Ectodermal cell (in vitro differentiated cells): ENCODE results near the gene LMTK2.

Source experiments
- H3K27ac ChIP-seq: 2 replicates; pipeline ENCODE4 v1.7.0; 2013; ENCODE audit warnings: mild to moderate bottlenecking, low read depth, low read length; ENCODE audit not compliant: insufficient read depth, poor library complexity, severe bottlenecking
- H3K27me3 ChIP-seq: 2 replicates; pipeline ENCODE4 v1.7.0; 2013; ENCODE audit warnings: mild to moderate bottlenecking, low read length; ENCODE audit not compliant: insufficient read depth, control insufficient read depth, poor library complexity, severe bottlenecking
- H3K36me3 ChIP-seq: one replicate; pipeline ENCODE4 v1.7.0; 2013; ENCODE audit warnings: low read length; ENCODE audit not compliant: control insufficient read depth, insufficient read depth
- H3K4me1 ChIP-seq: one replicate; pipeline ENCODE4 v1.7.0; 2013; ENCODE audit warnings: low read length; ENCODE audit not compliant: control insufficient read depth, insufficient read depth
- H3K4me3 ChIP-seq: 2 replicates; pipeline ENCODE4 v1.7.0; 2013; ENCODE audit warnings: low read depth, low read length, control low read depth; ENCODE audit not compliant: insufficient read depth
- H3K9me3 ChIP-seq: 2 replicates; pipeline ENCODE4 v1.7.0; 2013; ENCODE audit warnings: mild to moderate bottlenecking, low read length, moderate library complexity; ENCODE audit not compliant: control insufficient read depth
- WGBS, 2 experiments: methylation state at CpG; one replicate each; pipeline ENCODE4 v1.1.7; 2013; ENCODE audit warnings: missing lambda C conversion rate in 2 of 2; 5-methylcytosine and 5-hydroxymethylcytosine counted together

Gene LMTK2

GRCh38 chr7:98100088-98100487 is 6.6 kb upstream of the LMTK2 start:
- no peaks in the 10 kb centered on the region for H3K27me3 ChIP-seq
- WGBS, 2 experiments = 100% methylated on average over 1 of the region's 1 CpG
- H3K4me3 ChIP-seq = no peak overlapping the region
- no peak overlapping the region for H3K27ac ChIP-seq
- no peaks in the 10 kb centered on the region for H3K36me3 ChIP-seq
- H3K4me1 ChIP-seq = no peaks in the 10 kb centered on the region
- H3K9me3 ChIP-seq = no peaks in the 10 kb centered on the region

- no peak overlapping the region for H3K4me3 ChIP-seq
- 83 to 89% methylated on average over 1 of the region's 1 CpG for WGBS, 2 experiments
- no peak overlapping the region for H3K27ac ChIP-seq
- no peaks in the 10 kb centered on the region for H3K4me1 ChIP-seq
- no peaks in the 10 kb centered on the region for H3K36me3 ChIP-seq
- no peaks in the 10 kb centered on the region for H3K9me3 ChIP-seq
- H3K27me3 ChIP-seq = no peaks in the 10 kb centered on the region
Observed at GRCh38 chr7:98102170-98102569, 4.5 kb upstream of the LMTK2 start.

- no peaks in the 10 kb centered on the region for H3K9me3 ChIP-seq
- H3K27me3 ChIP-seq = no peaks in the 10 kb centered on the region
- no peaks in the 10 kb centered on the region for H3K36me3 ChIP-seq
- WGBS, 2 experiments = 74 to 75% methylated on average over 6 of the region's 6 CpGs
- H3K27ac ChIP-seq = no peak overlapping the region
- H3K4me1 ChIP-seq = no peaks in the 10 kb centered on the region
- H3K4me3 ChIP-seq = no peak overlapping the region
Observed at GRCh38 chr7:98105942-98106544, 619 bp upstream of the LMTK2 start.

- no peaks in the 10 kb centered on the region for H3K4me1 ChIP-seq
- no peaks in the 10 kb centered on the region for H3K9me3 ChIP-seq
- WGBS, 2 experiments = 1 to 2% methylated on average over 32 of the region's 32 CpGs
- peak overlapping the region; percentile 93 for H3K4me3 ChIP-seq
- H3K27me3 ChIP-seq = no peaks in the 10 kb centered on the region
- no peaks in the 10 kb centered on the region for H3K36me3 ChIP-seq
- H3K27ac ChIP-seq = peak overlapping the region; percentile 74
Observed at GRCh38 chr7:98107313-98107721, 655 bp downstream of the LMTK2 start.

GRCh38 chr7:98110249-98111022 is 3.8 kb downstream of the LMTK2 start:
- H3K4me1 ChIP-seq = no peaks in the 10 kb centered on the region
- no peaks in the 10 kb centered on the region for H3K27me3 ChIP-seq
- H3K4me3 ChIP-seq = no peak overlapping the region
- no peaks in the 10 kb centered on the region for H3K36me3 ChIP-seq
- H3K27ac ChIP-seq = no peak overlapping the region
- no peaks in the 10 kb centered on the region for H3K9me3 ChIP-seq
- WGBS, 2 experiments = 30 to 39% methylated on average over 9 to 11 of the region's 11 CpGs

- H3K27ac ChIP-seq = no peak overlapping the region
- H3K9me3 ChIP-seq = no peaks in the 10 kb centered on the region
- no peaks in the 10 kb centered on the region for H3K27me3 ChIP-seq
- H3K36me3 ChIP-seq = no peaks in the 10 kb centered on the region
- WGBS, 2 experiments = 89 to 91% methylated on average over 4 of the region's 4 CpGs
- no peak overlapping the region for H3K4me3 ChIP-seq
- no peaks in the 10 kb centered on the region for H3K4me1 ChIP-seq
Observed at GRCh38 chr7:98112077-98112476, 5.4 kb downstream of the LMTK2 start.

DNA sequence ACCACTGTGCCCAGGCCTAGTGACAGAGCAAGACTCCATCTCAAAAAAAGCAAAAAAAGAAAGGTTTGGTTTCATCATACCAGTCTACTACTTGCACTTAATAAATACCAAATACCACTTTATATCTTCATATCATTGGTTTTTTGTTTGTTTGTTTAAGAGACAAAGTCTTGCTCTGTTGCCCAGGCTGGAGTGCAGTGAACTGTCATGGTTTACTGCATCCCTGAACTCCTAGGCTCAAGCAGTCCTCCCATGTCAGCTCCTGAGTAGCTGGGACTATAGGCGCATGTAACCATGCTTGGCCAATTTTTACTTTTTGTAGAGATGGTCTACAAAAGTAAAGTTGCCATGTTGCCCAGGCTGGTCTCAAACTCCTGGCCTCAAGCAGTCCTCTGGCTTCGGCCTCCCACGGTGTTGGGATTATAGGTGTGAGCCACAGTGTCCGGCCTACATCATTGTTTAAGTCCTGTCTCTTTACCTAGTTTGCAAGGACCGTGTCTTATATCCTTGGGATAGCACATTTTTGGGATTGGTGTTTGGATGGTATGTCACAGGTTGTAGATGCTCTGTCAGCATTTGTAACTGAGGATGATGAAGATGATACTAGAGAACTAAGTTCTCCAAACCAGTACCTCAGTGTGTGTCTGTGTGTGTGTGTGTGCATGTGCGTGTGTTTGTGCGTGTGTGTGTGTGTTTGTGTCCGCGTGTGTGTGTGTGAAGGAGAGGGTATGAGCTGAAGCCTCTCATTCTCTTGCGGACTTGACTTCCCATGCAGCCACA is 9.3 kb downstream of the LMTK2 start:
- Histone ChIP-seq H3K9me3 (no peaks in the 10 kb centered on the region), H3K36me3 (no peaks in the 10 kb centered on the region), H3K4me3 (no peak overlapping the region), H3K27me3 (no peaks in the 10 kb centered on the region), H3K4me1 (no peaks in the 10 kb centered on the region), H3K27ac (no peak overlapping the region)
- 85 to 95% methylated on average over 9 to 10 of the region's 10 CpGs for WGBS, 2 experiments

DNA sequence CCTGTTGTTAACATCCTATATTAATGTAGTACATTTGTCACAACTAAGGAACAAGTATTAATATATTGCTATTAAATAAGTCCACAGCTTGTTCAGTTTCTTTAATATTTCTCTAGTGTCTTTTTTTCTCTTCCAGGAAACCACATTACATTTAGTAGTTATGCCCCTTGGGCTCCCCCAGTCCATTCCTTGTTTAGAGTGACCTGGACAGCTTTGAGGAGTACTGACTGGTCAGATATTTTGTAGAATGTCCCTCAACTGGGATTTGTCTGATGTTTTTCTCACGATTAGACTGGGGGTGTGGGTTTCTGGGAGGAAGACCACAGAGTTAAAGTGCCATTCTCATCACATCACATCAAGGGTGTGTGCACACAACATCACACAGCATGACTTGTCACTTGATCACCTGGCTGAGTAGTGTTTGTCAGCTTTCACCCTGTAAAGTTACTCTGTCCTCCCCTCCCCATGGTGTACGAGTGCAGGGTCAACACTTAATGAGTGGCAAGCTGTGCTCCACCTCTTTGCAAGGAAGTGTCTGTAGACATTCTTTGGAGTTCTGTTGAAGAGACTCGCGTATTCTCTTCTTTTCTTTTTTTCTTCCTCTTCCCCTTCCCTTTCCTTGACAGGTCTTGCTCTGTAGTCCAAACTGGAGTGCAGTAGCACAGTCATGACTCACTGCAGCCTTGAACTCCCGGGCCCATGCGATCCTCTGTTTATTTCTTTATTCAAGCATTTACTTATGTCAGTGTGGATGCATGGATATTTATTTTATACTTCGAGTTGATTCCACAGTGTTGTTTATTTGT is 10.2 kb downstream of the LMTK2 start:
- Histone ChIP-seq H3K9me3 (no peaks in the 10 kb centered on the region), H3K36me3 (no peaks in the 10 kb centered on the region), H3K27ac (no peak overlapping the region), H3K4me1 (no peaks in the 10 kb centered on the region), H3K4me3 (no peak overlapping the region), H3K27me3 (no peaks in the 10 kb centered on the region)
- 81 to 89% methylated on average over 7 of the region's 7 CpGs for WGBS, 2 experiments

- Histone ChIP-seq H3K27me3 (no peaks in the 10 kb centered on the region), H3K4me1 (no peaks in the 10 kb centered on the region), H3K4me3 (no peak overlapping the region), H3K9me3 (no peaks in the 10 kb centered on the region), H3K36me3 (no peaks in the 10 kb centered on the region), H3K27ac (no peak overlapping the region)
- WGBS, 2 experiments = 80% methylated on average over 8 to 9 of the region's 10 CpGs
Observed at GRCh38 chr7:98119256-98119918, 12.7 kb downstream of the LMTK2 start.
